Measurements from ENCODE around the gene ZNF485. TPM values are rescaled to one million over a fixed set of nuclear protein-coding genes. Genes with fewer than 3 reads are reported as not detected.
"Not testable (repeated sequence)": the region's sequence is repeated elsewhere in the genome, so short reads cannot be mapped to it uniquely, and the experiment has no call there.

The ZNF485 gene
- total and polyA plus RNA-seq, 2 donors = 1.7 to 5.2 TPM

DNA sequence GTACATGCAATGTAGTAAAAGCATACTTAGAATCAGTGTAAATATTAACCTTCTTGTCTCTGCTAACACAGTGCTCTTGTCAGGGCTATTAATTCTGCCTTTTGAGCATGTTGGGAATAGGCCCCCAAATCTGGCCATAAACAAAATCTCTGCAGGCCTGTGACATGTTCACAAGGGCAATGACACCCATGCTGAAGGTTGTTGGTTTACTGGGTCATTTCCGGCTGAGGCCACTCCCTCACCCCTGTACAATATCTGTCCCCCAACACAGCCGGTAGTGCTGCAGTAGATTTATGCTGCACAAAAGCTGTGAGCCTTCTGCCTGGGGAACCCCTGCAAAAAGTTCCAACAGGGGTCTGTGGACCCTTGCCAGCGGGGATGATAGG lies 19.5 kb upstream of the ZNF485 start:
- H3K4me1 ChIP-seq (ENCODE audit: insufficient read depth); H3K36me3 ChIP-seq (ENCODE audit: insufficient read depth); H3K27ac ChIP-seq (ENCODE audit: low read depth); DNase-seq (ENCODE audit: extremely low spot score); H3K4me3 ChIP-seq (ENCODE audit: low read depth, low read length): not testable (repeated sequence)
- 52% methylated on average over 3 of the region's 3 CpGs for WGBS

DNA sequence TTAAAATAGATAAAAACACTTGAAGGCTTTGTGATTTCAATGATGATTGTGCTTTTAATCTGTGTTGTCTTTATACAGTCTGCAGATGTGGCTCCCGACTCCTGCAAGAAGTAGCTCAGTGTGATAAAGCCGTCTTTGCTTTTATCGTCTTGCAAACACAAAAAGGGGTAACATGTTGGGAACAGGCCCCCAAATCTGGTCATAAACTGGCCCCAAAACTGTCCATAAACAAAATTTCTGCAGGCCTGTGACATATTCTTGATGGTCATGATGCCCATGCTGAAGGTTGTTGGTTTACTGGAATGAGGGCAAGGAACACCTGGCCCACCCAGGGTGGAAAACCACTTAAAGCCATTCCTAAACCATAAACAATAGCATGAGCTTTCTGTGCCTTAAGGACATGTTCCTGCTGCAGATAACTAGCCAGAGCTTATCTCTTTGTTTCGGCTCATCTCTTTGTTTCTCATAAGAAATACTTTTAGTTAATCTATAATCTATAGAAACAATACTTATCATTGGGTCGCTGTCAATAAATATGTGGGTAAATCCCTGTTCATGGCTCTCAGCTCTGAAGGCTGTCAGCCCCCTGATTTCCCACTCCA lies 14.8 kb upstream of the ZNF485 start:
- Histone ChIP-seq H3K36me3 (ENCODE audit: insufficient read depth) (no peaks in the 10 kb centered on the region), H3K4me3 (ENCODE audit: low read depth, low read length) (no peak overlapping the region), H3K27ac (ENCODE audit: low read depth) (no peak overlapping the region), H3K4me1 (ENCODE audit: insufficient read depth) (no peaks in the 10 kb centered on the region)
- no peak for DNase-seq (ENCODE audit: extremely low spot score)
- WGBS = 86% methylated on average over 5 of the region's 5 CpGs

DNA sequence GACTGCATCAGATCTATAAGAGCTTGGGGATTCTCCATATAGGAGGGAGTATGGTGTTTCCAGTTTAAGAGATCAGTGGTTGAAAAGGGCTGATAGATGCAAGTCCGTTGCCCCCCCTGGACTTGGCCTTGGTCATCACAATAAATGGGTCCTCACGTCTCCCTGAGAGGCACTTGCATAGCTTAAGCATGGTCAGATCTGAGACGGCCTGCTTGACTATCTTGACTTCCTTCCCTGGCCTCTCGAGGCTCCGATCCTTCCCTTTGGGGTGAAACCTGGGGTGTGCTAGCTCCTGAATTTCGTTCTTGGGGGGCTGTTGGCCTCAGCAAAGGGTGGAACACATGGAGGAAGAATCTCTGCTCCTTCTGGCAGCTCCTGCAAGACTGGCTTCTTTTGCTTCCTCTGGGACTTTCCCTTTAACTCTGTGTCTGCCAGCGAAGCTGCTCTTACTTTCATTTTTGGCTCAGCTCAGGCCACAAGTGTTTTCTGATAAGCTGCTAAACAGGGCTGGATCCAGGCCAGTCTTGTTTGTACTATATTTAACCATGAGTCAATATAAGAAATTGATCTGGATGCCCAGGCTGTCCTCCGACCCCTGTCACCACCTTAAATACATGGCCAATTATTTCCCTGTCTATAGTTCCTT lies 11.2 kb upstream of the ZNF485 start:
- H3K36me3 ChIP-seq (ENCODE audit: insufficient read depth) = no peaks in the 10 kb centered on the region

DNA sequence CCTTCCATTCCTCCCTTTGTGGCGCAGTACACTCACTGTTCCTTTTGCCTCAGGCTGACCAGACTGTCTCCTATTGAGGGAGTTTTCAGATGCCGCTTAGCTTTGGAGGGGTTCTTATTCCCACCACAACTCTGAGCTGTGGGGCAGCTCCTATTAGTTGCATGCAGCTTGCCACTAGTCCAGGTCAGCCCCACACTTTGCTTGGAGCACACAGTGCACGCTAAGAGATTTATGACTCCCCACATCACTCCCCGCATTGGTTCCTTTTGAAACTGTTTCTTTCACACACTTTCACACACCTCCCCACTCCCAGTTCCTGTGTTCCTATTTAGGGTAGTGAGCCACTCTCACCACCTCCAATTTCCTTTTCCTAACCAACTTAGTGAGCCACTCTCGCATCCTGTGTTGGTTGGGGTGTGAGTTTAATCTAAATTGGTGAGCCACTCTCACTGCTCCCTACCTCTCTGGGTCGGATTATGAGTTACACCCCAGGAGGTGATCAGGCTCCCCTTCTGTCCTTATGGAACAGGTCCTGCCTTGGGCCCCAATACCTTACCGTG lies 10.4 kb upstream of the ZNF485 start:
- H3K4me1 ChIP-seq (ENCODE audit: insufficient read depth) = no peaks in the 10 kb centered on the region
- H3K27ac ChIP-seq (ENCODE audit: low read depth) = no peak overlapping the region
- H3K36me3 ChIP-seq (ENCODE audit: insufficient read depth) = no peaks in the 10 kb centered on the region
- no peak overlapping the region for H3K4me3 ChIP-seq (ENCODE audit: low read depth, low read length)
- no peak for DNase-seq (ENCODE audit: extremely low spot score)
- WGBS = 69% methylated on average over 7 of the region's 7 CpGs

More for the DNA sequence above, 11.2 kb upstream of the ZNF485 start:
- no peak for DNase-seq (ENCODE audit: extremely low spot score)
- H3K4me1 ChIP-seq (ENCODE audit: insufficient read depth) = no peaks in the 10 kb centered on the region
- no peak overlapping the region for H3K27ac ChIP-seq (ENCODE audit: low read depth)
- WGBS = 30% methylated on average over 8 of the region's 8 CpGs
- H3K4me3 ChIP-seq (ENCODE audit: low read depth, low read length) = no peak overlapping the region

DNA sequence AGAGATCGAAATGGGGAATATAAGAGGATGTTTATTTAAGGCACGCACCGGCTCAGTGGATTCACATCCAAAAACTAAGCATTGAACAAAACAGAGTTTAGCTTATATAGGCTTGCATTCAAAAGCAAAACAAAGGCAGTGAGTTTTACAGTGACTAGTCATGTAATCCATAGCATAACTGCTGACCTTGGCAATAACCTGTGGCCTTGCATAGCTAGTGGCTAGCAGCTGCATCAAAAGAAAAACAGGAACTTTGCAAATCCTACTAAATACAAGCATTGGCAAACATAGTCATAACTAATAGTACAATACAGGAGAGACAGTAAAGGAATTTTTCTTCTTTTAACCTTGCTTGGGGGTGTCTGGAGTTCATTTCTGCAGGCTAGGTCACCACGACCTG lies 9.7 kb upstream of the ZNF485 start:
- WGBS = 65% methylated on average over 4 of the region's 4 CpGs
- no peak overlapping the region for H3K27ac ChIP-seq (ENCODE audit: low read depth)

DNA sequence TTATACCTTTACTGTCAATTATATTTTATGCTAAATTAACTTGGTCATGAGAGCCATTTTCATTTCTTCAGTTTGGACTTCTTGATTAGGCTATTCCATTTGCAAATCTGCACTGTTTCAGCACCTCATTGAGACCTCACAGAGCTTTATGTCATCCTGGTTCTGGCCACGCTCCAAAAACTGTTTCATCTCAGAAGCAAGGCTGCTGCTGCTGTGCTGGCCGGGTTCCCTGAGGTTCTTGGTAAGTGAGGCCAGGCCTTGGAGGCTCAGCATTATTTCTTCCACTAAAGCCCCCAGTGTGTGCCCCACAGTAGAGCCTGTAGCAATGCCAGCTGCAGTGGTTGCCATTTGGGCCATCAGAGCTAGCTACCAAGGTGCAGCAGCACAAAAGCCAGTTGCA lies 7.8 kb upstream of the ZNF485 start:
- H3K36me3 ChIP-seq (ENCODE audit: insufficient read depth) = no peaks in the 10 kb centered on the region
- no peaks in the 10 kb centered on the region for H3K4me1 ChIP-seq (ENCODE audit: insufficient read depth)
- H3K27ac ChIP-seq (ENCODE audit: low read depth) = no peak overlapping the region
- no peak overlapping the region for H3K4me3 ChIP-seq (ENCODE audit: low read depth, low read length)
- 42% methylated on average over 2 of the region's 2 CpGs for WGBS
- no peak for DNase-seq (ENCODE audit: extremely low spot score)

More for the DNA sequence above, 9.7 kb upstream of the ZNF485 start:
- no peaks in the 10 kb centered on the region for H3K36me3 ChIP-seq (ENCODE audit: insufficient read depth)
- H3K4me1 ChIP-seq (ENCODE audit: insufficient read depth) = no peaks in the 10 kb centered on the region
- no peak for DNase-seq (ENCODE audit: extremely low spot score)
- H3K4me3 ChIP-seq (ENCODE audit: low read depth, low read length) = no peak overlapping the region

DNA sequence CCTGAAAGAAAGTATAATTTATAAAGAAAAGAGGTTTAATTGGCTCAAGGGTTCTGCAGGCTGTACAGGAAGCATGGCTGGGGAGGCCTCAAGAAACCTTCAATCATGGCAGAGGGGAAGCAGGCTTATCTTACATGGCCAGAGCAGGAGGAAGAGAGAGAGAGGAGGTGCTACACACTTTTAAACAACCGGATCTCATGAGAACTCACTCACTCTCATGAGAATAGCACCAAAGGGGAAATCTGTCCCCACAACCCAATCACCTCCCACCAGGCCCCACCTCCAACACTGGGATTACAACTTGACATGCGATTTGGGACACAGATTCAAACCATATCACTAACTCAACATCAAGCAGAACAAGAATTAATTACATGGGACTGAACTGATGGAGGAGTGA lies 6.9 kb upstream of the ZNF485 start:
- Histone ChIP-seq H3K4me3 (ENCODE audit: low read depth, low read length) (no peak overlapping the region), H3K4me1 (ENCODE audit: insufficient read depth) (no peaks in the 10 kb centered on the region), H3K36me3 (ENCODE audit: insufficient read depth) (no peaks in the 10 kb centered on the region), H3K27ac (ENCODE audit: low read depth) (no peak overlapping the region)
- no peak for DNase-seq (ENCODE audit: extremely low spot score)
- 76% methylated on average over 2 of the region's 2 CpGs for WGBS

DNA sequence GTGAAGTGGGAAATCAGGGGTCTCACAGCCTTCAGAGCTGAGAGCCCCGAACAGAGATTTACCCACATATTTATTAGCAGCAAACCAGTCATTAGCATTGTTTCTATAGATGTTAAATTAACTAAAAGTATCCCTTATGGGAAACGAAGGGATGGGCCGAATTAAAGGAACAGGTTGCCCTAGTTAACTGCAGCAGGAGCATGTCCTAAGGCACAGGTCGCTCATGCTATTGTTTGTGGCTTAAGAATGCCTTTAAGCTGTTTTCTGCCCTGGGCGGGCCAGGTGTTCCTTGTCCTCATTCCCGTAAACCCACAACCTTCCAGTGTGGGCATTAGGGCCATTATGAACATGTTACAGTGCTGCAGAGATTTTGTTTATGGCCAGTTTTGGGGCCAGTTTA lies 4.7 kb upstream of the ZNF485 start:
- not testable (repeated sequence) for H3K36me3 ChIP-seq (ENCODE audit: insufficient read depth); H3K4me1 ChIP-seq (ENCODE audit: insufficient read depth); H3K4me3 ChIP-seq (ENCODE audit: low read depth, low read length); DNase-seq (ENCODE audit: extremely low spot score); H3K27ac ChIP-seq (ENCODE audit: low read depth)
- WGBS = 85% methylated on average over 6 of the region's 6 CpGs

DNA sequence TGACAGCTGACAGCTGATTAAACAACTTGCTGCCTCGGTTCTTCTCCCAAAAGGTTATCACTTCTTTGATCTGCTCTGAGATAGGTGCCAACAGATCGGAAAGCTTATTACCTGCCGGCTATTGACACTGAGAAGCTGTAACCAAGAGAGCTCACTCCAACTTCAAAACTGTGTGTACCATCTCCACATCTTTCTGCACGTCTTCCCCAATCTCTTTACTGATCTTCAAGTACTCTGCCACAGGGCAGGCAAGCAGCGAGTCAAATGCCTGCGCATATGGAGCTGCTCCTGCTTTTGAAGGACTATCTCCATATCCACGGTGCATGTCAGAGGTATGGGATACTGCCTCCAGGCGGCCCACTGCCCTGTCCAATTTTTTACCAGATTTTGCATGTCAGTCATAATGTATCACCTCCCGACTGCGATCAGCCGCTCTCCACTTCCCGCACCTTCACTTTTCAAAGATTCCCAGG lies 352 bp upstream of the ZNF485 start:
- peak overlapping the region; percentile 81 for H3K4me3 ChIP-seq (ENCODE audit: low read depth, low read length)
- no peaks in the 10 kb centered on the region for H3K4me1 ChIP-seq (ENCODE audit: insufficient read depth)
- 47% methylated on average over 12 of the region's 12 CpGs for WGBS
- DNase-seq (ENCODE audit: extremely low spot score) = no peak
- H3K27ac ChIP-seq (ENCODE audit: low read depth) = no peak overlapping the region
- no peaks in the 10 kb centered on the region for H3K36me3 ChIP-seq (ENCODE audit: insufficient read depth)

DNA sequence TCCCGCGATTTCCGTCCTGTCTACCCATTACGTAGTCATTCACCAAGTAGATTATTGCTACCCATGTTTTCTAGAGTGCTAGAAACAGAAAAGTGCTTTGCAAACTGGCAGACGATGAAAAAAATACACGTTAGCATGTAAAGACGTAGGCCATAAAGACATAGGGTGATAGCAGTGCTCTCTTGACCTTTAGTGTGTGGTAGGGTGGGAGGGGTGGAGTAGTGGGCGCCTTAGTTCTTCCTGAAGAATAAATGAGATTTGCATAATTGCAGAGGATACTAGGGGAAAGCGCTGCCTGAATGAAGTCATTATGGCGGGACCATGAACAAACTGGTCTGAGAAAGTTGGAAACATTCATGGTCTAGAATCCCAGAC lies 948 bp downstream of the ZNF485 start:
- H3K4me3 ChIP-seq (ENCODE audit: low read depth, low read length) = peak overlapping the region; percentile 81
- H3K4me1 ChIP-seq (ENCODE audit: insufficient read depth) = no peaks in the 10 kb centered on the region
- WGBS = 80% methylated on average over 10 of the region's 10 CpGs
- H3K27ac ChIP-seq (ENCODE audit: low read depth) = no peak overlapping the region
- DNase-seq (ENCODE audit: extremely low spot score) = no peak
- no peaks in the 10 kb centered on the region for H3K36me3 ChIP-seq (ENCODE audit: insufficient read depth)

DNA sequence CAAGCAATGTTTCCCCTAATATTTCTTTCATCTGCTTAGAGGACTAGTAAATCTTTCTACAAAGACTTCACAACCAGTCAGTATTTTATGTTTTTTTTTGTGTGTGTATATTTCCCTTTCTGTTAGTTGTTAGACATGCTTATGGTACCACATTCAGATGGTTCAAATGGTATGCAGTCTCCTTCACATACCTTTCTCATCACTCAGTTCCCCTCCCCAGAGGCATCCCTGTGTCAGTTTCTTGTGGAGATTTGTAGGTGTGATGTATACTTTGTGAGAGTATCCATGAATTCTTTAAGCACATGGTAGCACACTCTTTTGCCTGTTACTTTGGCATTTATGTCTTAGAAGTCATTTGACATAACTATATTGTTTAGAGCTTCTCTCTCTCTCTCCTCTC lies 4.4 kb downstream of the ZNF485 start:
- no peak overlapping the region for H3K4me3 ChIP-seq (ENCODE audit: low read depth, low read length)
- no peaks in the 10 kb centered on the region for H3K4me1 ChIP-seq (ENCODE audit: insufficient read depth)
- H3K27ac ChIP-seq (ENCODE audit: low read depth) = no peak overlapping the region
- no peak for DNase-seq (ENCODE audit: extremely low spot score)
- peaks cover 7% of the 10 kb centered on the region for H3K36me3 ChIP-seq (ENCODE audit: insufficient read depth)

DNA sequence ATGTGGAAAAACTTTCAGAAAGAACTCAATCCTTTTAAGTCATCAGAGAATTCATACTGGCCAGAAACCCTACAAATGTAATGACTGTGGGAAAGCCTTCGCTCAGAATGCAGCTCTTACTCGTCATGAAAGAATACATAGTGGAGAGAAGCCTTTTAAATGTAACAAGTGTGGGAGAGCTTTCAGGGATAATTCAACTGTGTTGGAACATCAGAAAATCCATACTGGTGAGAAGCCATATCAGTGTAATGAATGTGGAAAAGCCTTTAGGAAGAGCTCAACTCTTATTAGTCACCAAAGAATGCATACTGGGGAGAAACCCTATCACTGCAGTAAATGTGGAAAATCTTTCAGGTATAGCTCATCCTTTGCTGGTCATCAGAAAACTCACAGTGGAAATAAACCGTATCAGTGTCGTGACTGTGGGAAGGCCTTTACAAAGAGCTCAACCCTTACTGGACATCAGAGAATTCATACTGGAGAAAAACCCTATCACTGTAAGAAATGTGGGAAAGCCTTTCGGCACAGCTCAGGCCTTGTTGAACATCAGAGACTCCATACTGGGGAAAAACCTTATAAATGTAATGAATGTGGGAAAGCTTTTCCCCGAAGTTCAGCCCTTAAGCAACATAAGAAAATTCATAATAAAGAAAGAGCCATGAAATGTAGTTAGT lies 10.6 kb downstream of the ZNF485 start:
- Histone ChIP-seq H3K27ac (ENCODE audit: low read depth) (no peak overlapping the region), H3K4me3 (ENCODE audit: low read depth, low read length) (no peak overlapping the region), H3K36me3 (ENCODE audit: insufficient read depth) (peaks cover 11% of the 10 kb centered on the region), H3K4me1 (ENCODE audit: insufficient read depth) (no peaks in the 10 kb centered on the region)
- 97% methylated on average over 6 of the region's 6 CpGs for WGBS
- DNase-seq (ENCODE audit: extremely low spot score) = no peak

DNA sequence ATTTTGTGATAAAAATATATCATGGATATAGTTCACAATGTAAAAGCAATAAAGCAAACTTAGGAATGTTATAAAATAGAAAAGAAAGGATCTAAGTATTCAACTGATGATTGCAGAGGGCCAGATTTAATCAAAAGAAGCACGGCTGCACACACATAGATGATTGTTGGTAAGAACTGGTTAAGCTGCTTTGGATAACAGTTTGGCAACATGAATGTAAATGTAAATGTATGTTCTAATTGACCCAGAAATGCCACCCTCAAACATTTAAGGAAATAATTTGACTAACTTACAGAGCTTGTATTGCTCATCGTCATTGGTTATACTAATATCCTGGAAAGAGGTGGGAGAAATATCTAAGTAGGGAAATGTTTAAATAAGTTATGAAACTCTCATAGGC lies 13.1 kb downstream of the ZNF485 start:
- no peak overlapping the region for H3K27ac ChIP-seq (ENCODE audit: low read depth)
- no peaks in the 10 kb centered on the region for H3K4me1 ChIP-seq (ENCODE audit: insufficient read depth)
- H3K36me3 ChIP-seq (ENCODE audit: insufficient read depth) = peaks cover 7% of the 10 kb centered on the region
- no peak for DNase-seq (ENCODE audit: extremely low spot score)
- no peak overlapping the region for H3K4me3 ChIP-seq (ENCODE audit: low read depth, low read length)
- 91% methylated on average over 2 of the region's 2 CpGs for WGBS

DNA sequence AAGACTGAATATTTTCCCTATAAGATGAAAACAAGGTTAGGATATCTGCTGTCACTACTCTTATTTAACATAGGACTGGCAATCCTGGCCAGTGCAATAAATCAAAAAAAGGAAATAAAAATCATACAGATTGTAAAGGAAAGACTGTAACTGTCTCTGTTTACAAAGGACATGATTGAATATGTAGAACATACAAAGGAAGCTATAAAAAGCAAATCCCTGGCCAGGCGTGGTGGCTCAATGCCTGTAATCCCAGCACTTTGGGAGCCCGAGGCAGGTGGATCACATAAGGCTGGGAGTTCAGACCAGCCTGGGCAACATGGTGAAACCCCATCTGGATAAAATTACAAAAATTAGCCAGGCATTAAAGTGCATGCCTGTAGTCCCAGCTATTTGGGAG lies 15.8 kb downstream of the ZNF485 start:
- 27% methylated on average over 2 of the region's 2 CpGs for WGBS
- no peaks in the 10 kb centered on the region for H3K36me3 ChIP-seq (ENCODE audit: insufficient read depth)
- DNase-seq (ENCODE audit: extremely low spot score) = no peak
- H3K27ac ChIP-seq (ENCODE audit: low read depth) = no peak overlapping the region
- no peaks in the 10 kb centered on the region for H3K4me1 ChIP-seq (ENCODE audit: insufficient read depth)
- H3K4me3 ChIP-seq (ENCODE audit: low read depth, low read length) = no peak overlapping the region
